ENCODE results near the gene RPL7A. TPM values are rescaled to one million over a fixed set of nuclear protein-coding genes. Genes with fewer than 3 reads are reported as not detected.
"Not testable (repeated sequence)": the region's sequence is repeated elsewhere in the genome, so short reads cannot be mapped to it uniquely, and the experiment has no call there.

The RPL7A gene
- 1,000 to 10,000 TPM; 1,013 to 1,526 (median 1,062) TPM for total RNA-seq
- 1,000 to 10,000 TPM; 1,923 to 3,403 (median 2,177) TPM for polyA plus RNA-seq
- long read RNA-seq, donor 1, transcript RPL7A-202 (8 exons, 891 nt) = major isoform, 141 of 198 reads
- long read RNA-seq, donor 1, partial matches to known transcripts = 55 of 198 reads
- long read RNA-seq, donor 1, other reads (novel, unspliced or antisense) = 1 of 198 reads
- long read RNA-seq, donor 2, transcript RPL7A-202 (8 exons, 891 nt) = major isoform, 273 of 345 reads
- long read RNA-seq, donor 2, partial matches to known transcripts = 69 of 345 reads
- long read RNA-seq, donor 2, other reads (novel, unspliced or antisense) = 3 of 345 reads

DNA sequence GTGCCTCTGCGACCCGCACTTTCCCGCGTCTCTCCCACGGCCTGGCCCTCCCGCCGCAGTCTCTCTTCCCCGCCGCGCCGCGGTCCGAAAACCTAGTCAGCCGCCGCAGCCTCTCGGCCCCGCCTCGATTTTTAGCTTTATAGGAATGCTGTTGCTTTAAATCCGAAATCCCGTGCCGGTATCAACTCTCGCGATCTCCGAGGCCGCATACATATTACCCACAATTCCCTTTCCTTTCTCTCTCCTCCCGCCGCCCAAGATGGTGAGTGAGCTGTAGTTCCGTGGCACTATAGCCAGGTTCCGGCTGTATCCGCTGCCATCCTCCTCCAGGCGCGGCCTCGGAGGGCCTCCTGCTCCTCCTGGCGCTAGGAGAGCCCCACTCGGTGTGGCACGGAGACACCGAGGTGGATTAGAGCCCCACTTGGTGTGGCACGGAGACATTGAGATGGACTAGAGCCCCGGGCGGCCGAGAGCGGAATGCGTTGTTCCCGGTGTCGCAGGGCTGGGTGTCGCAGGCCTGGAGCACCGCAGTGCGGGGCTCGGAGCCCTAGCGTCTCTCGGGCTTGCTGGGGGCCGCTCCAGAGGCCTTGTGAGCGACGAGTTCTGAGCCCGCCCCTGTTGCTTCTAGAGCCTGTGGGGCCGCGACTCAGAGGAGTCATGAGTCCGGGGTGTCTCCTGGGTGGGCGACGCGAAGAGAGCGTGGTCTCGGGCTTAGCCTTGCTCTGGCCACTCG lies at the start of gene RPL7A, which contains the start of gene MED22:
TSS of gene RPL7A (plus strand) at position 234 of the 733 bp plus-strand sequence. CDS start at position 260, 26 bp downstream.
TSS of gene MED22 (minus strand) at position 147 of the 733 bp plus-strand sequence. CDS start 1,469 bp downstream, outside the sequence.
- TF ChIP-seq, protein P1, sequence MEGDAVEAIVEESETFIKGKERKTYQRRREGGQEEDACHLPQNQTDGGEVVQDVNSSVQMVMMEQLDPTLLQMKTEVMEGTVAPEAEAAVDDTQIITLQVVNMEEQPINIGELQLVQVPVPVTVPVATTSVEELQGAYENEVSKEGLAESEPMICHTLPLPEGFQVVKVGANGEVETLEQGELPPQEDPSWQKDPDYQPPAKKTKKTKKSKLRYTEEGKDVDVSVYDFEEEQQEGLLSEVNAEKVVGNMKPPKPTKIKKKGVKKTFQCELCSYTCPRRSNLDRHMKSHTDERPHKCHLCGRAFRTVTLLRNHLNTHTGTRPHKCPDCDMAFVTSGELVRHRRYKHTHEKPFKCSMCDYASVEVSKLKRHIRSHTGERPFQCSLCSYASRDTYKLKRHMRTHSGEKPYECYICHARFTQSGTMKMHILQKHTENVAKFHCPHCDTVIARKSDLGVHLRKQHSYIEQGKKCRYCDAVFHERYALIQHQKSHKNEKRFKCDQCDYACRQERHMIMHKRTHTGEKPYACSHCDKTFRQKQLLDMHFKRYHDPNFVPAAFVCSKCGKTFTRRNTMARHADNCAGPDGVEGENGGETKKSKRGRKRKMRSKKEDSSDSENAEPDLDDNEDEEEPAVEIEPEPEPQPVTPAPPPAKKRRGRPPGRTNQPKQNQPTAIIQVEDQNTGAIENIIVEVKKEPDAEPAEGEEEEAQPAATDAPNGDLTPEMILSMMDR (IDR thresholded peaks at IDR 0.05) = no peak
- H3K36me3 ChIP-seq (ENCODE audit: insufficient read depth in 1 of 2, low read depth in 1 of 2) = peaks cover 11 to 79% of the 10 kb centered on the region in 2 donors
- intact Hi-C loops (cut with DNase I) = loop anchor here in 1 of 2 donors (5.0 kb wide), 1 partner anchor 129 kb away; the partner anchor contains the start of gene SLC2A6
- peak; percentile 87 to 93 (median 90) for ATAC-seq
- WGBS, 3 donors = 0% methylated on average over 61 to 64 of the region's 64 CpGs
- no peaks in the 10 kb centered on the region for H3K27me3 ChIP-seq (ENCODE audit: insufficient read depth in 3 of 3, low read length in 2 of 3)
- H3K4me3 ChIP-seq = peak within 1 kb of the TSS; percentile 97
- H3K27ac ChIP-seq = peak within 1 kb of the TSS; percentile 91
- peak; percentile 91 to 95 for DNase-seq
- peaks cover 29% of the 10 kb centered on the region for H3K4me1 ChIP-seq
- H3K9me3 ChIP-seq = no peaks in the 10 kb centered on the region

DNA sequence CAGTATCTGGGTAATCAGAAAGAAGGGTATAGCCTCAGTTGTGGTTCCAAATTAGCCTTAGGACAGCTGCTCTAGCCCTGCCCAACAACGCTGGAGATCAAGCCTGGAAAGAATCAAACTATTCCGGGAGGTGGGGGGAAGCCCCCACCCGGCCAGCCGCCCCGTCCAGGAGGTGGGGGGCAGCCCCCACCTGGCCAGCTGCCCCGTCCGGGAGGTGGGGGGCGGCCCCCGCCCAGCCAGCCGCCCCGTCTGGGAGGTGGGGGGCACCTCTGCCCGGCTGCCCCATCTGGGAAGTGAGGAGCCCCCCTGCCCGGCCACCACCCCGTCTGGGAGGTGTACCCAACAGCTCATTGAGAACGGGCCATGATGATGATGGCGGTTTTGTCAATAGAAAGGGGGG lies 48.0 kb upstream of the RPL7A start:
- intact Hi-C loops (cut with DNase I); H3K27ac ChIP-seq; H3K4me1 ChIP-seq; H3K36me3 ChIP-seq (ENCODE audit: insufficient read depth in 1 of 2, low read depth in 1 of 2); H3K4me3 ChIP-seq; DNase-seq; H3K9me3 ChIP-seq; ATAC-seq: not testable (repeated sequence)
- peaks cover 0 to 58% (median 8%) of the 10 kb centered on the region in 3 donors for H3K27me3 ChIP-seq (ENCODE audit: insufficient read depth in 3 of 3, low read length in 2 of 3)
- 41 to 48% (median 47%) methylated on average over 15 to 16 of the region's 16 CpGs for WGBS, 3 donors

GRCh38 chr9:133301253-133302230 lies 46.5 kb upstream of the RPL7A start:
- intact Hi-C loops (cut with DNase I) = no loop called here
- Histone ChIP-seq H3K4me3 (no peak overlapping the region), H3K9me3 (no peaks in the 10 kb centered on the region), H3K27ac (no peak overlapping the region), H3K4me1 (no peaks in the 10 kb centered on the region), H3K36me3 (ENCODE audit: insufficient read depth in 1 of 2, low read depth in 1 of 2) (no peaks in the 10 kb centered on the region), H3K27me3 (ENCODE audit: insufficient read depth in 3 of 3, low read length in 2 of 3) (peaks cover 0 to 53% (median 8%) of the 10 kb centered on the region in 3 donors)
- TF ChIP-seq, protein P1 (IDR thresholded peaks at IDR 0.05) = no peak
- no peak for DNase-seq
- 81 to 82% (median 82%) methylated on average over 13 of the region's 13 CpGs for WGBS, 3 donors
- no peak for ATAC-seq

GRCh38 chr9:133303266-133304157 lies 44.5 kb upstream of the RPL7A start:
- no peak overlapping the region for H3K27ac ChIP-seq
- H3K9me3 ChIP-seq = no peaks in the 10 kb centered on the region
- H3K36me3 ChIP-seq (ENCODE audit: insufficient read depth in 1 of 2, low read depth in 1 of 2) = no peaks in the 10 kb centered on the region
- H3K27me3 ChIP-seq (ENCODE audit: insufficient read depth in 3 of 3, low read length in 2 of 3) = peaks cover 0 to 45% (median 8%) of the 10 kb centered on the region in 3 donors
- ATAC-seq (no peak), DNase-seq (no peak)
- intact Hi-C loops (cut with DNase I) = no loop called here
- TF ChIP-seq, protein P1 (IDR thresholded peaks at IDR 0.05) = no peak
- no peak overlapping the region for H3K4me3 ChIP-seq
- WGBS, 3 donors = 58 to 63% (median 58%) methylated on average over 25 to 26 of the region's 26 CpGs
- no peaks in the 10 kb centered on the region for H3K4me1 ChIP-seq
